Epithelial cell of proximal tubule (primary cell): ENCODE data around the gene PCED1A. TPM values are rescaled to one million over a fixed set of nuclear protein-coding genes. Genes with fewer than 3 reads are reported as not detected.

Experiments used
- DNase-seq: peaks from one replicate; pipeline ENCODE4 v3.0.0-alpha.2; 2011; ENCODE audit warnings: low read depth
- H3K4me3 ChIP-seq: 2 replicates; pipeline ENCODE4 v1.5.1; 2011; ENCODE audit warnings: low read depth, mild to moderate bottlenecking, low read length
- total RNA-seq: library from RNA; depleted of rRNA; stranded (reverse); fragments of >200 nt; gene quantifications from 2 replicates; pipeline ENCODE4 v1.2.3, GENCODE V29; 2015
- TF ChIP-seq, protein P1 (sequence below): conservative IDR thresholded peaks from 2 replicates; pipeline ENCODE4 v1.5.1; 2012; ENCODE audit warnings: low read depth, mild to moderate bottlenecking, low read length

The PCED1A gene, protein sequence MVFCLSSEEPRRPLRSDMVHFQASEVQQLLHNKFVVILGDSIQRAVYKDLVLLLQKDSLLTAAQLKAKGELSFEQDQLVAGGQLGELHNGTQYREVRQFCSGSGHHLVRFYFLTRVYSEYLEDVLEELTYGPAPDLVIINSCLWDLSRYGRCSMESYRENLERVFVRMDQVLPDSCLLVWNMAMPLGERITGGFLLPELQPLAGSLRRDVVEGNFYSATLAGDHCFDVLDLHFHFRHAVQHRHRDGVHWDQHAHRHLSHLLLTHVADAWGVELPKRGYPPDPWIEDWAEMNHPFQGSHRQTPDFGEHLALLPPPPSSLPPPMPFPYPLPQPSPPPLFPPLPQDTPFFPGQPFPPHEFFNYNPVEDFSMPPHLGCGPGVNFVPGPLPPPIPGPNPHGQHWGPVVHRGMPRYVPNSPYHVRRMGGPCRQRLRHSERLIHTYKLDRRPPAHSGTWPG
- total RNA-seq: 12.2 and 37.5 TPM in 2 replicates

DNA sequence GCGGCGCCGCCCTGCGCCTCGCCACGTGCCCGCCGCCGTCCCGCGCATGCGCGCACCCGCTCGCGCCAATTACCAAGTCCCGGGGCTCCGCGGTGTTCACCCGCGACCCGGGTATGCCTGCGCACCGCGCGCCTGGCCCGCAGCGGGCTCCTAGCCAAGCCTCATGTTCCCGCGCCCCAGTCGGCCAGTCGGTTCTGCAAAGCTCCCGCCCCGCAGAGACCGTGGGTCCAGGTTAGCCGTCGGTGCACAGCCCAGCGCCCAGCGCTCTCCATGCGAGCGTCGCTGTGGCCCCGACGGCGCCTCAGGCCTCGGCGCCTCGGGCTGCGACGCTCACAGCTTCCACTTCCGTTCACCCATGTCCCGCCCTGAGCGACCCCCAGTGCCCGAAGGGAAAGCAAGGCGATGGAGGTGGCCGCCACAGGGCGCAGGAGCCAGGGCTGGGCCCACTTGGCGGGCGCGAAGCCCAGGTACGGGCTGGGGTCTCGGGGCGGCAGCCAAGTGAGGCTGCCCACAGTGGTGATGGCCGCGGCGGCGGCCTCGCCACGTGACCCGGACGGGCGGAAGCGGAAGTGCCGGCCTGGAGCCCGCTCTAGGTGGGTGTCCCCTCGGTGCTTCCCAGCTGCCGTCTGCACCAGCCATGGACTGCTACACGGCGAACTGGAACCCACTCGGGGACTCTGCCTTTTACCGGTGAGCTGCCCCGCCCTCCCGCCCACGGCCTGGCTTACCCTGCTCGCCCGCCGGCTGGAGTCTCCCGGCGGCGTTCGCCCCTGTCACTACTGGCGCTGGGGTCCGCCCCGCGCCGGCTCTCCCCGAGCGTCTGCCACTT, at the start of gene PCED1A, which contains the start of gene VPS16:
TSS of gene PCED1A (minus strand) at position 518 of the 829 bp plus-strand sequence. CDS start 743 bp downstream, outside the sequence.
TSS of gene VPS16 (plus strand) at position 608 of the 829 bp plus-strand sequence. CDS start at position 638, 30 bp downstream.
- no peak for DNase-seq
- TF ChIP-seq, protein P1, sequence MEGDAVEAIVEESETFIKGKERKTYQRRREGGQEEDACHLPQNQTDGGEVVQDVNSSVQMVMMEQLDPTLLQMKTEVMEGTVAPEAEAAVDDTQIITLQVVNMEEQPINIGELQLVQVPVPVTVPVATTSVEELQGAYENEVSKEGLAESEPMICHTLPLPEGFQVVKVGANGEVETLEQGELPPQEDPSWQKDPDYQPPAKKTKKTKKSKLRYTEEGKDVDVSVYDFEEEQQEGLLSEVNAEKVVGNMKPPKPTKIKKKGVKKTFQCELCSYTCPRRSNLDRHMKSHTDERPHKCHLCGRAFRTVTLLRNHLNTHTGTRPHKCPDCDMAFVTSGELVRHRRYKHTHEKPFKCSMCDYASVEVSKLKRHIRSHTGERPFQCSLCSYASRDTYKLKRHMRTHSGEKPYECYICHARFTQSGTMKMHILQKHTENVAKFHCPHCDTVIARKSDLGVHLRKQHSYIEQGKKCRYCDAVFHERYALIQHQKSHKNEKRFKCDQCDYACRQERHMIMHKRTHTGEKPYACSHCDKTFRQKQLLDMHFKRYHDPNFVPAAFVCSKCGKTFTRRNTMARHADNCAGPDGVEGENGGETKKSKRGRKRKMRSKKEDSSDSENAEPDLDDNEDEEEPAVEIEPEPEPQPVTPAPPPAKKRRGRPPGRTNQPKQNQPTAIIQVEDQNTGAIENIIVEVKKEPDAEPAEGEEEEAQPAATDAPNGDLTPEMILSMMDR: no peak
- peak within 1 kb of the TSS; percentile 98 for H3K4me3 ChIP-seq

DNA sequence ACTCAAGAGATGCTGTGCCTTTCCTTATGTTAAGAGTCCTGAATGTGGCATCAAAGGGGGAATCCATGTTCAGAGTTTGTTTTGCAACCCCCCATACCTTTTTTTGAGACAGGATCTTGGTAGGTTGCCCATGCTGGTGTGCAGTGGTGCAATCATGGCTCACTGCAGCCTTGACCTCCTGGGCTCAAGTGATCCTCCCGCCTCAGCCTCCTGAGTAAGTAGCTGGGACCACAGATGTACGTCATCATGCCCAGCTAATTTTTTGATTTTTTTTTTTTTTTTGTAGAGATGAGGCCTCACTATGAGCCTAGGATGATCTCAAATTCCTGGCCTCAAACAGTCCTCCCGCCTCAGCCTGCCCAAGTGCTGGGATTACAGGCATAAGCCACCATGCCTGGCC, 49.3 kb upstream of the PCED1A start:
- no peak for DNase-seq
- TF ChIP-seq, protein P1: no peak
- no peak overlapping the region for H3K4me3 ChIP-seq

- DNase-seq: no peak
- TF ChIP-seq, protein P1: no peak
- no peak overlapping the region for H3K4me3 ChIP-seq
Observed at GRCh38 chr20:2889209-2889608, 48.8 kb upstream of the PCED1A start.

DNA sequence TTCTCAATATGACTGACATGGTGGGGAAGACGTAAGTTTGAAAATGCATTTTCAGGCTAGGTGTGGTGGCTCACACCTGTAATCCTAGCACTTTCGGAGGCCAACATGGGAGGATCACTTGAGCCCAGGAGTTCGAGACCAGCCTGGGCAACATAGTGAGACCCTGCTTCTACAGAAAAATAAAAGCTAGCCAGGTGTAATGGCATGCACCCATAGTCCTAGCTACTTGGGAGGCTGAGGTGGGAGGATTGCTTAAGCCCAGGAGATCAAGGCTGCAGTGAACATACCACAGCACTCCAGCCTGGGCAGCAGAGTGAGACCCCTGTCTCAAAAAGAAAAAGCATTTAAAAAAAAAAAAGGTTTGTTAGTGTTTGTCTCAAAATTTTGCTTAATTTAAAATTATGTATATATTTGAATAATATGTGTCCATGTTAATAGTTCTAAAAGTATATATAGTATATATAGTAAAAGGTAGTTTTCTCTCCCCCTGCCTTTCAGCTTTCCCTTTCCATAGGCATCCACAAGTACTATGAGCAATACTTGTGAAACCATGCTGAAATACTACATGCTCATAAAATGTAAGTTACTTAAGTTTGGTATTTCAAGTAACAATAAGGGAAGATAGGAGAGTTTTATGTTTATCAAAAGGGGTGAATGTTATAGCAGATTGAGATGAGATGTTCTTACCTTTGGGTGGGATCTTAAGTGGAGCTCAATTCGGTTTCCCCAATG, 47.9 kb upstream of the PCED1A start:
- no peak overlapping the region for H3K4me3 ChIP-seq
- TF ChIP-seq, protein P1: no peak
- DNase-seq: no peak

DNA sequence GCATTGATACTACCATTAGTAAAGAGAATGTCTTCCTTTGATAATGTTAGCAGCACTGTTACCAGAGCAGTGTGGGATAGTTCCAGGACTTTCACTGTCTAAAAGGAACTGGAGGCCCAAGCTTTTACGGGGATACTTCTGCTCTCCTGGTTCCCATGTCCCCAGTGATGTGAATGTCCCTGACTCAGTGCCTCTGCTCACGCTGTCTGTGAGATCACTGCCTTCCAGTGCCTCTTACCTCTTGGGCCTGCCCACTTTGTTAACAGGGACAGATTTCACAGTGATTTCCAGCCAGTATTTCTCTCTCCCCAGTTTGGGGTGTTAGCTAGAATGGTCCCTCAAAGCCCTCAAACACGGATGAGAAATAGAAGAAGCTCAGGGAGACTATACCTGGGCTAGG, 47.3 kb upstream of the PCED1A start:
- DNase-seq: no peak
- TF ChIP-seq, protein P1: no peak
- H3K4me3 ChIP-seq: no peak overlapping the region
